Testis (tissue), 3 donors: ENCODE measurements around the gene SAFB2. TPM values are rescaled to one million over a fixed set of nuclear protein-coding genes. Genes with fewer than 3 reads are reported as not detected.

Source experiments
- DNase-seq: peaks from one replicate; pipeline ENCODE4 v3.0.0-alpha.2; 2019
- H3K27ac ChIP-seq, 2 donors: fragments of 200-600 bp; sonication (generic); one replicate each; pipeline ENCODE4 v1.5.1; 2019
- H3K27me3 ChIP-seq: fragments of 200-600 bp; sonication (generic); one replicate; pipeline ENCODE4 v1.5.1; 2019
- H3K36me3 ChIP-seq: fragments of 200-600 bp; sonication (generic); one replicate; pipeline ENCODE4 v1.5.1; 2017; ENCODE audit warnings: low read depth; ENCODE audit errors: missing control alignments
- H3K4me1 ChIP-seq: fragments of 200-600 bp; sonication (generic); one replicate; pipeline ENCODE4 v1.5.1; 2019
- H3K4me3 ChIP-seq, 2 donors: fragments of 200-600 bp; sonication (generic); one replicate each; pipeline ENCODE4 v1.5.1; 2017 to 2019
- H3K9me3 ChIP-seq: fragments of 200-600 bp; sonication (generic); one replicate; pipeline ENCODE4 v1.5.1; 2017
- CTCF ChIP-seq, 3 experiments: fragments of 450-650 bp in 2 of 3; fragments of 200-600 bp in 1 of 3; sonication (generic) in 1 of 3; IDR thresholded peaks; one replicate each; pipeline ENCODE4 v1.5.1; 2016 to 2019; ENCODE audit warnings: antibody characterized with exemption in 3 of 3, mild to moderate bottlenecking in 2 of 3, moderate library complexity in 1 of 3
- POLR2A ChIP-seq: fragments of 450-650 bp; IDR thresholded peaks from one replicate; pipeline ENCODE4 v1.6.1; 2017; ENCODE audit warnings: antibody characterized with exemption, mild to moderate bottlenecking, moderate library complexity
- WGBS, 2 donors: methylation state at CpG; one replicate each; pipeline ENCODE4 v1.1.5; 2018; 5-methylcytosine and 5-hydroxymethylcytosine counted together
- intact Hi-C: fragments of 100-400 bp; cut with DNase I; formaldehyde crosslinking; loops from one replicate; pipeline ENCODE4 v1.15.1; 2023; ENCODE audit warnings: low total_unique reads
- polyA plus RNA-seq: library from polyadenylated mRNA; stranded (reverse); fragments of 350-450 nt; fragmentation: Illumina TruSeq; extraction: RNeasy Lipid Tissue Mini Kit (QIAGEN cat#74804); gene quantifications from one replicate; pipeline ENCODE4 v1.2.3, GENCODE V29; 2014; ENCODE audit warnings: low read depth, low replicate concordance; ENCODE audit not compliant: insufficient read depth
- total RNA-seq, 2 donors: library from RNA; depleted of rRNA; stranded (reverse); fragments of >200 nt; gene quantifications; one replicate each; pipeline ENCODE4 v1.2.3, GENCODE V29; 2016

The SAFB2 gene
- total and polyA plus RNA-seq, 3 donors from 2014 or later: 84.1 to 209 (median 173) TPM

- Histone ChIP-seq H3K4me1 (no peaks in the 10 kb centered on the region), H3K36me3 (no peaks in the 10 kb centered on the region), H3K4me3 (no peak overlapping the region), H3K9me3 (no peaks in the 10 kb centered on the region), H3K27me3 (no peaks in the 10 kb centered on the region), H3K27ac (no peak overlapping the region)
- intact Hi-C loops: no loop called here
- no peak for DNase-seq
- 33 to 51% methylated on average over 1 to 3 of the region's 3 CpGs for WGBS, 2 donors
- TF ChIP-seq CTCF (IDR thresholded peaks at IDR 0.05): no peak
- no peak for TF ChIP-seq POLR2A
Observed at GRCh38 chr19:5559804-5560133, 62.8 kb downstream of the SAFB2 start.

- no peaks in the 10 kb centered on the region for H3K27me3 ChIP-seq
Observed at GRCh38 chr19:5558101-5558621, 64.4 kb downstream of the SAFB2 start.

GRCh38 chr19:5557691-5558090 lies 64.9 kb downstream of the SAFB2 start:
- no peak for TF ChIP-seq CTCF (IDR thresholded peaks at IDR 0.05)
- no peak for TF ChIP-seq POLR2A
- H3K36me3 ChIP-seq: no peaks in the 10 kb centered on the region

More at GRCh38 chr19:5558101-5558621, 64.4 kb downstream of the SAFB2 start:
- 59 to 70% methylated on average over 2 of the region's 2 CpGs for WGBS, 2 donors
- TF ChIP-seq POLR2A (no peak), CTCF (IDR thresholded peaks at IDR 0.05) (no peak)
- H3K36me3 ChIP-seq: no peaks in the 10 kb centered on the region
- no peaks in the 10 kb centered on the region for H3K4me1 ChIP-seq
- no peak overlapping the region for H3K27ac ChIP-seq
- no peak overlapping the region for H3K4me3 ChIP-seq
- H3K9me3 ChIP-seq: no peaks in the 10 kb centered on the region
- DNase-seq: no peak
- intact Hi-C loops: no loop called here

GRCh38 chr19:5554828-5555227 lies 67.7 kb downstream of the SAFB2 start:
- 83 to 95% methylated on average over 5 of the region's 5 CpGs for WGBS, 2 donors
- Histone ChIP-seq H3K9me3 (no peaks in the 10 kb centered on the region), H3K4me1 (no peaks in the 10 kb centered on the region), H3K27me3 (no peaks in the 10 kb centered on the region), H3K36me3 (no peaks in the 10 kb centered on the region), H3K4me3 (no peak overlapping the region), H3K27ac (no peak overlapping the region)
- TF ChIP-seq POLR2A (no peak), CTCF (IDR thresholded peaks at IDR 0.05) (no peak)
- intact Hi-C loops: no loop called here
- DNase-seq: no peak

More at GRCh38 chr19:5557691-5558090, 64.9 kb downstream of the SAFB2 start:
- WGBS, 2 donors: 51 to 54% methylated on average over 8 to 13 of the region's 13 CpGs
- H3K4me1 ChIP-seq: no peaks in the 10 kb centered on the region
- H3K27me3 ChIP-seq: no peaks in the 10 kb centered on the region
- no peak overlapping the region for H3K4me3 ChIP-seq
- intact Hi-C loops: no loop called here
- H3K9me3 ChIP-seq: no peaks in the 10 kb centered on the region
- no peak for DNase-seq
- no peak overlapping the region for H3K27ac ChIP-seq

GRCh38 chr19:5553892-5554291 lies 68.7 kb downstream of the SAFB2 start:
- no peak overlapping the region for H3K4me3 ChIP-seq
- H3K9me3 ChIP-seq: no peaks in the 10 kb centered on the region
- H3K27ac ChIP-seq: no peak overlapping the region
- TF ChIP-seq CTCF (IDR thresholded peaks at IDR 0.05) (no peak), POLR2A (no peak)
- no peak for DNase-seq
- H3K4me1 ChIP-seq: no peaks in the 10 kb centered on the region
- H3K36me3 ChIP-seq: no peaks in the 10 kb centered on the region
- WGBS, 2 donors: 61% methylated on average over 9 of the region's 9 CpGs
- H3K27me3 ChIP-seq: no peaks in the 10 kb centered on the region
- intact Hi-C loops: no loop called here
